Measurements from ENCODE around the gene DNAJC9. TPM values are rescaled to one million over a fixed set of nuclear protein-coding genes. Genes with fewer than 3 reads are reported as not detected.

The DNAJC9 gene
- total RNA-seq, 1 experiment from 2014 or later = 35.1 TPM

DNA sequence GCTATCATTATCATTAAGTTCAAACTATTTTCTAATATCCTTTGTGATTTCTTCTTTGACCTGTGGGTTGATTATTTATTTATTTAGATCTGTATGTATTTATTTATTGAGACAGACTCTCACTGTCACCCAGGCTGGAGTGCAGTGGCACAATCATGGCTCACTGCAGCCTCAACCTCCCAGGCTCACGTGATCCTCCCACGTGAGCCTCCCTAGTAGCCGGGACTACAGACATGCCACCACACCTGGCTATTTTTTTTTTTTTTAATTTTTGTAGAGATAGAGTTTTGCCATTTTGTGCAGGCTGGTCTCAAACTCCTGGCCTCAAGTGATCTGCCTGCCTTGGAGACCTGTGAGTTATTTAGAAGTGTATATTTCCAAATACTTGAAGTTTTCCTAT, 34.0 kb upstream of the DNAJC9 start:
- intact Hi-C loops (cut with micrococcal nuclease) = no loop called here
- CTCF ChIA-PET = no interaction called here
- TF ChIP-seq, protein P1, sequence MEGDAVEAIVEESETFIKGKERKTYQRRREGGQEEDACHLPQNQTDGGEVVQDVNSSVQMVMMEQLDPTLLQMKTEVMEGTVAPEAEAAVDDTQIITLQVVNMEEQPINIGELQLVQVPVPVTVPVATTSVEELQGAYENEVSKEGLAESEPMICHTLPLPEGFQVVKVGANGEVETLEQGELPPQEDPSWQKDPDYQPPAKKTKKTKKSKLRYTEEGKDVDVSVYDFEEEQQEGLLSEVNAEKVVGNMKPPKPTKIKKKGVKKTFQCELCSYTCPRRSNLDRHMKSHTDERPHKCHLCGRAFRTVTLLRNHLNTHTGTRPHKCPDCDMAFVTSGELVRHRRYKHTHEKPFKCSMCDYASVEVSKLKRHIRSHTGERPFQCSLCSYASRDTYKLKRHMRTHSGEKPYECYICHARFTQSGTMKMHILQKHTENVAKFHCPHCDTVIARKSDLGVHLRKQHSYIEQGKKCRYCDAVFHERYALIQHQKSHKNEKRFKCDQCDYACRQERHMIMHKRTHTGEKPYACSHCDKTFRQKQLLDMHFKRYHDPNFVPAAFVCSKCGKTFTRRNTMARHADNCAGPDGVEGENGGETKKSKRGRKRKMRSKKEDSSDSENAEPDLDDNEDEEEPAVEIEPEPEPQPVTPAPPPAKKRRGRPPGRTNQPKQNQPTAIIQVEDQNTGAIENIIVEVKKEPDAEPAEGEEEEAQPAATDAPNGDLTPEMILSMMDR (IDR thresholded peaks at IDR 0.05; ENCODE audit: unreplicated experiment) = no peak
- H3K27ac Mint-ChIP-seq (ENCODE audit: low read depth, unreplicated experiment) = no peak overlapping the region
- POLR2A ChIA-PET = interaction anchor here (0.6 kb wide), 1 partner anchor 76 kb away, joined by 4 read pairs; no protein-coding TSS in a partner anchor
- H3K4me1 Mint-ChIP-seq (ENCODE audit: insufficient read depth, unreplicated experiment) = no peaks in the 10 kb centered on the region
- no peaks in the 10 kb centered on the region for H3K36me3 Mint-ChIP-seq (ENCODE audit: insufficient read depth, unreplicated experiment)
- DNase-seq (ENCODE audit: unreplicated experiment) = no peak
- H3K4me3 Mint-ChIP-seq (ENCODE audit: unreplicated experiment) = no peak overlapping the region
- no peaks in the 10 kb centered on the region for H3K9me3 Mint-ChIP-seq (ENCODE audit: unreplicated experiment)
- H3K27me3 Mint-ChIP-seq (ENCODE audit: insufficient read depth, unreplicated experiment) = no peaks in the 10 kb centered on the region
- no TSS peak for BruUV-seq (replicated peaks)

DNA sequence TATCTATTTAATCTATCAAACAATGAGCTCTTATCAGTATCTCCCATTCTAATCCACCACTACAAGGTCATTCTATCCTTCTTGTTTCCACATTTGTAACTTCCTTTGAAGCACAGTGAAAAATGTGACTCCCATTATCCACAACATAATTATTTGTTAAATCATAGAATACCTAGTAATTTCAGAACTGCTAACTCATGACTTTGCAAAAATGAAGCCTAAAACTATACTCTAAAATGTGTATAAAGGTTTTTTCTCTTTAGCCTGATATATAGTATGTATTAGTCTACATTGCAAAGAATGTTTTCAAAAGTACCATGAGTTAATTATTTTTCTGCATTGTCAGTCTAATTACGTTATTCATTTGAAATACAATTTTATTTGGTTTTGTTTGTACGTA, 17.4 kb upstream of the DNAJC9 start:
- DNase-seq (ENCODE audit: unreplicated experiment) = no peak
- no TSS peak for BruUV-seq (replicated peaks)
- POLR2A ChIA-PET = interaction anchor here (0.6 to 5.8 kb wide), 8 partner anchors 12 to 149 kb away, joined by 3 to 64 read pairs (median 9); partner anchors contain the start of genes ANXA7, CFAP70, DNAJC9 and MRPS16
- Mint-ChIP-seq H3K4me1 (ENCODE audit: insufficient read depth, unreplicated experiment) (peaks cover 16% of the 10 kb centered on the region), H3K27me3 (ENCODE audit: insufficient read depth, unreplicated experiment) (no peaks in the 10 kb centered on the region), H3K9me3 (ENCODE audit: unreplicated experiment) (no peaks in the 10 kb centered on the region), H3K36me3 (ENCODE audit: insufficient read depth, unreplicated experiment) (no peaks in the 10 kb centered on the region), H3K27ac (ENCODE audit: low read depth, unreplicated experiment) (no peak overlapping the region), H3K4me3 (ENCODE audit: unreplicated experiment) (no peak overlapping the region)
- CTCF ChIA-PET = interaction anchor here (0.5 to 1.8 kb wide), 11 partner anchors 10 to 380 kb away, joined by 3 to 9 read pairs (median 4); no protein-coding TSS in a partner anchor
- TF ChIP-seq, protein P1 (IDR thresholded peaks at IDR 0.05; ENCODE audit: unreplicated experiment) = no peak
- intact Hi-C loops (cut with micrococcal nuclease) = loop anchor here (1.0 to 5.0 kb wide), 5 partner anchors 94 to 380 kb away; partner anchors contain the start of genes ANXA7, CFAP70 and PPP3CB

DNA sequence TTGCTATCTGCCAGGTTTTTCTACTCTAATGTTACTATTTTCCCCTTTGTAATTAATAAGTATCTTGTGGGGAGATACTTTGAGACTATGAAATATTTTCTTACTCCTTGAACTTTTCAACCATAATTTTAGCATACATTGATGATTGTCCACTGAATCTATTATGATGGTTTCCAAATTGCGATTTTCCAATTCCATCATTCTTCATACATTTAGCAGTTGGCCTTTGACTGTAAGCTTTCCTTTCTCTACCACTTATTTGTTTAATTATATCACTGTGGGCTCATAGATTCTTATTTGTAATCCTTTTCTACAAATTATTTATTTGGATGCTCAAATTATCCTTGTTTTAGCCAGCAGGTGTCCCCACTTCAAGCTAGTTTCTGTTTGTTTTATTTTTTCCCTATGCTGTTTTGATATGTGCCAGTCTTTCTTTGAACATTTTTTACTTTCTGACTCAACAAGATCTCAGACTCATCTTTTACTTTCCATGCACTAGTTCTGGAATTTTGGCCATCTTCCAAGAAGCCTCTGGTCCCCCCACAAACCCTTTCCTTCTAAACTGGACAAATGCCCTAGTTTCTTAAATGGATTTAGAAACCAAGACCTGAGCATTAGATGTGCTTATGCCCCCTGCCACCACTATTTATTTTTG, 16.8 kb upstream of the DNAJC9 start:
- no TSS peak for BruUV-seq (replicated peaks)
- POLR2A ChIA-PET = interaction anchor here (0.6 to 5.8 kb wide), 8 partner anchors 11 to 365 kb away, joined by 3 to 64 read pairs (median 9); partner anchors contain the start of genes ANXA7, CFAP70, DNAJC9 and MRPS16
- no peaks in the 10 kb centered on the region for H3K36me3 Mint-ChIP-seq (ENCODE audit: insufficient read depth, unreplicated experiment)

More for the DNA sequence above, 16.8 kb upstream of the DNAJC9 start:
- TF ChIP-seq, protein P1 (IDR thresholded peaks at IDR 0.05; ENCODE audit: unreplicated experiment) = peak; percentile 41
- H3K4me1 Mint-ChIP-seq (ENCODE audit: insufficient read depth, unreplicated experiment) = peaks cover 16% of the 10 kb centered on the region
- no peak overlapping the region for H3K4me3 Mint-ChIP-seq (ENCODE audit: unreplicated experiment)
- intact Hi-C loops (cut with micrococcal nuclease) = loop anchor here (1.0 to 5.0 kb wide), 5 partner anchors 94 to 380 kb away; partner anchors contain the start of genes ANXA7, CFAP70 and PPP3CB
- no peaks in the 10 kb centered on the region for H3K9me3 Mint-ChIP-seq (ENCODE audit: unreplicated experiment)
- H3K27me3 Mint-ChIP-seq (ENCODE audit: insufficient read depth, unreplicated experiment) = no peaks in the 10 kb centered on the region
- CTCF ChIA-PET = interaction anchor here (0.6 to 1.8 kb wide), 11 partner anchors 9 to 381 kb away, joined by 3 to 9 read pairs (median 5); no protein-coding TSS in a partner anchor
- peak overlapping the region; percentile 68 for H3K27ac Mint-ChIP-seq (ENCODE audit: low read depth, unreplicated experiment)
- DNase-seq (ENCODE audit: unreplicated experiment) = peak; percentile 38
